Measurements from ENCODE around the gene KLHDC4. TPM values are rescaled to one million over a fixed set of nuclear protein-coding genes. Genes with fewer than 3 reads are reported as not detected.

The KLHDC4 gene
- total RNA-seq, 2 experiments from 2014 or later = 99.4 to 105 TPM

GRCh38 chr16:87703835-87704375 is 61.9 kb downstream of the KLHDC4 start:
- DNase-seq (no peak), ATAC-seq (ENCODE audit: low read depth) (no peak)
- no peaks in the 10 kb centered on the region for H3K9me3 Mint-ChIP-seq
- H3K4me3 Mint-ChIP-seq = no peak overlapping the region
- no peaks in the 10 kb centered on the region for H3K27me3 Mint-ChIP-seq
- H3K36me3 Mint-ChIP-seq = peaks cover 13% of the 10 kb centered on the region
- H3K27ac Mint-ChIP-seq = peak overlapping the region; percentile 68
- POLR2A ChIA-PET = interaction anchor here (1.3 kb wide), 1 partner anchor 9 kb away, joined by 3 read pairs; no protein-coding TSS in a partner anchor
- peaks cover 29% of the 10 kb centered on the region for H3K4me1 Mint-ChIP-seq

- POLR2A ChIA-PET = interaction anchor here (2.8 kb wide), 1 partner anchor 62 kb away, joined by 16 read pairs; the partner anchor contains the start of gene KLHDC4
- Mint-ChIP-seq H3K27me3 (no peaks in the 10 kb centered on the region), H3K4me1 (peaks cover 29% of the 10 kb centered on the region), H3K9me3 (no peaks in the 10 kb centered on the region), H3K4me3 (peak overlapping the region; percentile 44), H3K27ac (peak overlapping the region; percentile 82), H3K36me3 (peaks cover 11% of the 10 kb centered on the region)
- no peak for ATAC-seq (ENCODE audit: low read depth)
- DNase-seq = no peak
Measured at GRCh38 chr16:87703071-87703470, 62.7 kb downstream of the KLHDC4 start.

GRCh38 chr16:87702325-87702811 is 63.4 kb downstream of the KLHDC4 start:
- Mint-ChIP-seq H3K9me3 (no peaks in the 10 kb centered on the region), H3K36me3 (peaks cover 11% of the 10 kb centered on the region), H3K27me3 (no peaks in the 10 kb centered on the region), H3K4me1 (peaks cover 29% of the 10 kb centered on the region), H3K27ac (peak overlapping the region; percentile 82), H3K4me3 (peak overlapping the region; percentile 37)
- ATAC-seq (ENCODE audit: low read depth) (peak; percentile 87), DNase-seq (peak; percentile 64)
- POLR2A ChIA-PET = interaction anchor here (2.3 to 2.8 kb wide), 2 partner anchors 12 to 63 kb away, joined by 6 to 16 read pairs; partner anchors contain the start of gene KLHDC4

GRCh38 chr16:87701505-87701921 is 64.3 kb downstream of the KLHDC4 start:
- Mint-ChIP-seq H3K27me3 (no peaks in the 10 kb centered on the region), H3K9me3 (no peaks in the 10 kb centered on the region), H3K4me1 (peaks cover 29% of the 10 kb centered on the region), H3K36me3 (peaks cover 11% of the 10 kb centered on the region), H3K4me3 (peak overlapping the region; percentile 32), H3K27ac (peak overlapping the region; percentile 64)
- DNase-seq (no peak), ATAC-seq (ENCODE audit: low read depth) (no peak)
- POLR2A ChIA-PET = interaction anchor here (1.0 to 2.8 kb wide), 3 partner anchors 13 to 64 kb away, joined by 5 to 16 read pairs (median 6); partner anchors contain the start of gene KLHDC4

GRCh38 chr16:87701078-87701460 is 64.7 kb downstream of the KLHDC4 start:
- POLR2A ChIA-PET = interaction anchor here (0.6 to 2.8 kb wide), 4 partner anchors 13 to 66 kb away, joined by 4 to 16 read pairs (median 6); partner anchors contain the start of gene KLHDC4
- Mint-ChIP-seq H3K4me3 (peak overlapping the region; percentile 32), H3K9me3 (no peaks in the 10 kb centered on the region), H3K27ac (peak overlapping the region; percentile 76), H3K27me3 (no peaks in the 10 kb centered on the region), H3K4me1 (peaks cover 29% of the 10 kb centered on the region), H3K36me3 (peaks cover 11% of the 10 kb centered on the region)
- ATAC-seq (ENCODE audit: low read depth) = no peak
- DNase-seq = no peak

GRCh38 chr16:87700406-87701077 is 65.2 kb downstream of the KLHDC4 start:
- no peak for ATAC-seq (ENCODE audit: low read depth)
- Mint-ChIP-seq H3K4me1 (peaks cover 29% of the 10 kb centered on the region), H3K27ac (peak overlapping the region; percentile 78)

GRCh38 chr16:87698676-87699199 is 67.0 kb downstream of the KLHDC4 start:
- DNase-seq (no peak), ATAC-seq (ENCODE audit: low read depth) (no peak)
- POLR2A ChIA-PET = interaction anchor here (2.2 kb wide), 1 partner anchor 67 kb away, joined by 6 read pairs; the partner anchor contains the start of gene KLHDC4
- no peaks in the 10 kb centered on the region for H3K9me3 Mint-ChIP-seq
- H3K4me1 Mint-ChIP-seq = peaks cover 27% of the 10 kb centered on the region
- H3K4me3 Mint-ChIP-seq = no peak overlapping the region
- H3K36me3 Mint-ChIP-seq = peaks cover 11% of the 10 kb centered on the region
- no peaks in the 10 kb centered on the region for H3K27me3 Mint-ChIP-seq
- H3K27ac Mint-ChIP-seq = peak overlapping the region; percentile 61

More at GRCh38 chr16:87700406-87701077, 65.2 kb downstream of the KLHDC4 start:
- Mint-ChIP-seq H3K4me3 (peak overlapping the region; percentile 32), H3K36me3 (peaks cover 11% of the 10 kb centered on the region), H3K27me3 (no peaks in the 10 kb centered on the region), H3K9me3 (no peaks in the 10 kb centered on the region)
- POLR2A ChIA-PET = interaction anchor here (0.6 to 2.8 kb wide), 4 partner anchors 14 to 67 kb away, joined by 4 to 16 read pairs (median 6); partner anchors contain the start of gene KLHDC4
- no peak for DNase-seq

- POLR2A ChIA-PET = interaction anchor here (2.2 kb wide), 1 partner anchor 67 kb away, joined by 6 read pairs; the partner anchor contains the start of gene KLHDC4
- peaks cover 24% of the 10 kb centered on the region for H3K4me1 Mint-ChIP-seq
- H3K27me3 Mint-ChIP-seq = no peaks in the 10 kb centered on the region
- no peak for DNase-seq
- H3K9me3 Mint-ChIP-seq = no peaks in the 10 kb centered on the region
- no peak overlapping the region for H3K4me3 Mint-ChIP-seq
- peaks cover 9% of the 10 kb centered on the region for H3K36me3 Mint-ChIP-seq
- ATAC-seq (ENCODE audit: low read depth) = no peak
- peak overlapping the region; percentile 61 for H3K27ac Mint-ChIP-seq
Measured at GRCh38 chr16:87698241-87698640, 67.5 kb downstream of the KLHDC4 start.

- POLR2A ChIA-PET = interaction anchor here (2.2 kb wide), 1 partner anchor 67 kb away, joined by 6 read pairs; the partner anchor contains the start of gene KLHDC4
- no peak for ATAC-seq (ENCODE audit: low read depth)
- peaks cover 8% of the 10 kb centered on the region for H3K36me3 Mint-ChIP-seq
- no peak for DNase-seq
- H3K4me3 Mint-ChIP-seq = no peak overlapping the region
- no peaks in the 10 kb centered on the region for H3K27me3 Mint-ChIP-seq
- no peak overlapping the region for H3K27ac Mint-ChIP-seq
- H3K9me3 Mint-ChIP-seq = no peaks in the 10 kb centered on the region
- H3K4me1 Mint-ChIP-seq = peaks cover 21% of the 10 kb centered on the region
Measured at GRCh38 chr16:87697792-87698191, 68.0 kb downstream of the KLHDC4 start.

- H3K27ac Mint-ChIP-seq = no peak overlapping the region
- H3K4me1 Mint-ChIP-seq = peaks cover 16% of the 10 kb centered on the region
- H3K36me3 Mint-ChIP-seq = peaks cover 3% of the 10 kb centered on the region
- DNase-seq = no peak
- no peak for ATAC-seq (ENCODE audit: low read depth)
- POLR2A ChIA-PET = no interaction called here
- no peak overlapping the region for H3K4me3 Mint-ChIP-seq
- no peaks in the 10 kb centered on the region for H3K27me3 Mint-ChIP-seq
- H3K9me3 Mint-ChIP-seq = no peaks in the 10 kb centered on the region
Measured at GRCh38 chr16:87697256-87697655, 68.5 kb downstream of the KLHDC4 start.

GRCh38 chr16:87696726-87697125 is 69.1 kb downstream of the KLHDC4 start:
- no peak overlapping the region for H3K27ac Mint-ChIP-seq
- H3K36me3 Mint-ChIP-seq = peaks cover 2% of the 10 kb centered on the region
- no peaks in the 10 kb centered on the region for H3K9me3 Mint-ChIP-seq
- POLR2A ChIA-PET = no interaction called here
- no peaks in the 10 kb centered on the region for H3K27me3 Mint-ChIP-seq
- H3K4me1 Mint-ChIP-seq = peaks cover 12% of the 10 kb centered on the region
- H3K4me3 Mint-ChIP-seq = no peak overlapping the region
- DNase-seq = no peak
- no peak for ATAC-seq (ENCODE audit: low read depth)

GRCh38 chr16:87695534-87695933 is 70.3 kb downstream of the KLHDC4 start:
- H3K4me1 Mint-ChIP-seq = peaks cover 4% of the 10 kb centered on the region
- H3K27ac Mint-ChIP-seq = no peak overlapping the region
- H3K27me3 Mint-ChIP-seq = no peaks in the 10 kb centered on the region
- no peaks in the 10 kb centered on the region for H3K36me3 Mint-ChIP-seq
- no peak overlapping the region for H3K4me3 Mint-ChIP-seq
- no peaks in the 10 kb centered on the region for H3K9me3 Mint-ChIP-seq
- no peak for DNase-seq
- ATAC-seq (ENCODE audit: low read depth) = no peak
- POLR2A ChIA-PET = interaction anchor here (1.6 kb wide), 1 partner anchor 20 kb away, joined by 3 read pairs; no protein-coding TSS in a partner anchor

GRCh38 chr16:87694441-87695125 is 71.2 kb downstream of the KLHDC4 start:
- ATAC-seq (ENCODE audit: low read depth) (no peak), DNase-seq (no peak)
- Mint-ChIP-seq H3K27me3 (no peaks in the 10 kb centered on the region), H3K4me3 (no peak overlapping the region), H3K4me1 (peaks cover 3% of the 10 kb centered on the region), H3K36me3 (no peaks in the 10 kb centered on the region), H3K27ac (no peak overlapping the region), H3K9me3 (no peaks in the 10 kb centered on the region)
- POLR2A ChIA-PET = interaction anchor here (1.6 kb wide), 1 partner anchor 21 kb away, joined by 3 read pairs; no protein-coding TSS in a partner anchor
